Measurements from ENCODE around the gene NUP58.

Gene NUP58

DNA sequence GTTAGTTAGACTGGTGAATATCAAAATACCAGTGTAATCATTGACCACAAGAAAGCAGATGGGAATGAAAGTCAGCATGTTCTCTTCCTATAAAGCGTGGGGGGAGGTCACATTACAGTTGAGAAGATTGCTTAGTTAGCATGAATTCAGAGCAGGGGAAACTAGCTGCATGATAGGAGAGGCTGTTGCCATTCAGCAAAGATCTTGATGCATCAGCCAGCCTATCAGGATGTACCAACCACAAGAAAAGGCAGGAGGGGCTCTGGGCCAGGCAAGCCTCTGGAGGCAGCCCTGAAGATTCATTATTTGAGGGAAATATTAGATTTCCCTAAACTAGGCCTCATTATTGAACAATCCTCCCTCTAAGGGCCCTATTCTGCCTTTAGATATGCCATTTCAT, 9.1 kb upstream of the NUP58 start:
- Histone ChIP-seq H4K20me1 (ENCODE audit: insufficient read depth, low read length) (no peaks in the 10 kb centered on the region), H3K4me3 (ENCODE audit: low read depth in 1 of 2, low read length in 2 of 2) (0 out of 4 replicates have a peak overlapping the region, but pooled peaks of 1 of the 2 experiments have one; percentile 24), H3K27ac (ENCODE audit: low read length) (peak overlapping the region; percentile 84), H3K4me1 (ENCODE audit: insufficient read depth, low read length) (peaks cover 33% of the 10 kb centered on the region), H3K9ac (ENCODE audit: low read depth, low read length) (peak overlapping the region; percentile 38), H3K36me3 (ENCODE audit: insufficient read depth, low read length) (no peaks in the 10 kb centered on the region), H3K4me2 (ENCODE audit: insufficient read depth, low read length) (peak overlapping the region; percentile 54), H2AFZ (ENCODE audit: low read depth, low read length) (peak overlapping the region; percentile 73), H3K27me3 (ENCODE audit: insufficient read depth, low read length, poor library complexity) (no peaks in the 10 kb centered on the region), H3K9me3 (ENCODE audit: insufficient read depth, low read length, severe bottlenecking) (no peaks in the 10 kb centered on the region), H3K79me2 (ENCODE audit: insufficient read depth, low read length) (no peaks in the 10 kb centered on the region)
- peak; percentile 78 for DNase-seq
- TF ChIP-seq, protein P1, sequence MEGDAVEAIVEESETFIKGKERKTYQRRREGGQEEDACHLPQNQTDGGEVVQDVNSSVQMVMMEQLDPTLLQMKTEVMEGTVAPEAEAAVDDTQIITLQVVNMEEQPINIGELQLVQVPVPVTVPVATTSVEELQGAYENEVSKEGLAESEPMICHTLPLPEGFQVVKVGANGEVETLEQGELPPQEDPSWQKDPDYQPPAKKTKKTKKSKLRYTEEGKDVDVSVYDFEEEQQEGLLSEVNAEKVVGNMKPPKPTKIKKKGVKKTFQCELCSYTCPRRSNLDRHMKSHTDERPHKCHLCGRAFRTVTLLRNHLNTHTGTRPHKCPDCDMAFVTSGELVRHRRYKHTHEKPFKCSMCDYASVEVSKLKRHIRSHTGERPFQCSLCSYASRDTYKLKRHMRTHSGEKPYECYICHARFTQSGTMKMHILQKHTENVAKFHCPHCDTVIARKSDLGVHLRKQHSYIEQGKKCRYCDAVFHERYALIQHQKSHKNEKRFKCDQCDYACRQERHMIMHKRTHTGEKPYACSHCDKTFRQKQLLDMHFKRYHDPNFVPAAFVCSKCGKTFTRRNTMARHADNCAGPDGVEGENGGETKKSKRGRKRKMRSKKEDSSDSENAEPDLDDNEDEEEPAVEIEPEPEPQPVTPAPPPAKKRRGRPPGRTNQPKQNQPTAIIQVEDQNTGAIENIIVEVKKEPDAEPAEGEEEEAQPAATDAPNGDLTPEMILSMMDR (IDR thresholded peaks at IDR 0.05; ENCODE audit: borderline replicate concordance, extremely low read depth, low read length, poor library complexity, severe bottlenecking), result no peak
- no peak for TF ChIP-seq EZH2 (IDR thresholded peaks at IDR 0.05; ENCODE audit: borderline replicate concordance, low read depth, low read length, severe bottlenecking)
- peak; percentile 96 for ATAC-seq (ENCODE audit: insufficient read depth, low read depth)

DNA sequence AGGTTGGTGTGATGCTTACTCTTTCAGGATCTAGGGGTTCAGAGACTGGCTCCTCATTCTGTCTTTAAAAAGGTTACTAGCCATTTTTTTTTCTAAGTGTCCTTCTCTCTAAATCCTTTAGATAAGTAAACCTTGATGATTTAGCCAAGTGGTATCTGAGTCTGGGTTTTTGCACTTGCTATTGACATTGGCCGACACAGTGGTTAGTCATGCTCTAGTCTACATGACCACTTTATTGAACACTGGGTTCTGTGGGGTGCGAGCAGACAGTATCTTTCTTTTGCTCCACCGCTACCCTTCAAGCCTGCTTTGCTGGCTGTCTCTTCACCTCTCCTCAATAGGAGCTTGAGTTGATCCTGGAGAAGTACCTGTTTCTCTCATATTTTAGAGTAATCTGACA, 6.2 kb upstream of the NUP58 start:
- no peak overlapping the region for H3K4me2 ChIP-seq (ENCODE audit: insufficient read depth, low read length)
- H2AFZ ChIP-seq (ENCODE audit: low read depth, low read length), result no peak overlapping the region
- no peaks in the 10 kb centered on the region for H4K20me1 ChIP-seq (ENCODE audit: insufficient read depth, low read length)
- H3K9ac ChIP-seq (ENCODE audit: low read depth, low read length), result no peak overlapping the region
- ATAC-seq (ENCODE audit: insufficient read depth, low read depth) (no peak), DNase-seq (no peak)
- H3K79me2 ChIP-seq (ENCODE audit: insufficient read depth, low read length), result no peaks in the 10 kb centered on the region
- H3K27me3 ChIP-seq (ENCODE audit: insufficient read depth, low read length, poor library complexity), result no peaks in the 10 kb centered on the region
- H3K4me3 ChIP-seq (ENCODE audit: low read depth in 1 of 2, low read length in 2 of 2), result no peak overlapping the region
- no peaks in the 10 kb centered on the region for H3K36me3 ChIP-seq (ENCODE audit: insufficient read depth, low read length)
- no peaks in the 10 kb centered on the region for H3K9me3 ChIP-seq (ENCODE audit: insufficient read depth, low read length, severe bottlenecking)
- TF ChIP-seq EZH2 (IDR thresholded peaks at IDR 0.05; ENCODE audit: borderline replicate concordance, low read depth, low read length, severe bottlenecking), result no peak
- peaks cover 19% of the 10 kb centered on the region for H3K4me1 ChIP-seq (ENCODE audit: insufficient read depth, low read length)
- H3K27ac ChIP-seq (ENCODE audit: low read length), result no peak overlapping the region

DNA sequence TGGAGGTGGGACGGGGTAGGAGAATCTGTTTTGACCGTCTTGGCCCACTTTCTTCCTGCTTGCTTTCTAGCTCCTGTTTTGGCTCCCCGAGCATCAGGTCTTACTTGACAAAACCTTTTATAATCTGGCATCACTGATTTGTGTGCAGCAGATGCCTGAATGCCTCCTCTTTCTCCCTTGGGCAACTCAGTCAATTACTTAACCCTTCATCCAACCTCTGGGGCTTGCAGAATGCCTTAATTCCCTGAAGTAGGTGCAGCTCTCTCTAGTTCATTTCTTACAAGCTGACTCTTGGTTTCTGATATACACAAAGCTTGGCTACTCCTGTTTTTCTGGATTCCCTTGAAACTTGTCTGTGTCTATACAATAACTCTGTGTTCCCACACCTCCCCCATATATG, 5.7 kb upstream of the NUP58 start:
- Histone ChIP-seq H3K79me2 (ENCODE audit: insufficient read depth, low read length) (0 out of 2 replicates have a peak, but pooled peaks cover under 1% of the 10 kb centered on the region), H3K4me1 (ENCODE audit: insufficient read depth, low read length) (peaks cover 24% of the 10 kb centered on the region), H3K4me2 (ENCODE audit: insufficient read depth, low read length) (no peak overlapping the region), H3K9ac (ENCODE audit: low read depth, low read length) (no peak overlapping the region), H2AFZ (ENCODE audit: low read depth, low read length) (no peak overlapping the region), H4K20me1 (ENCODE audit: insufficient read depth, low read length) (no peaks in the 10 kb centered on the region), H3K4me3 (ENCODE audit: low read depth in 1 of 2, low read length in 2 of 2) (no peak overlapping the region), H3K27ac (ENCODE audit: low read length) (no peak overlapping the region), H3K9me3 (ENCODE audit: insufficient read depth, low read length, severe bottlenecking) (no peaks in the 10 kb centered on the region), H3K36me3 (ENCODE audit: insufficient read depth, low read length) (no peaks in the 10 kb centered on the region), H3K27me3 (ENCODE audit: insufficient read depth, low read length, poor library complexity) (no peaks in the 10 kb centered on the region)
- TF ChIP-seq EZH2 (IDR thresholded peaks at IDR 0.05; ENCODE audit: borderline replicate concordance, low read depth, low read length, severe bottlenecking), result no peak
- TF ChIP-seq, protein P1 (IDR thresholded peaks at IDR 0.05; ENCODE audit: borderline replicate concordance, extremely low read depth, low read length, poor library complexity, severe bottlenecking), result no peak
- no peak for DNase-seq
- ATAC-seq (ENCODE audit: insufficient read depth, low read depth), result no peak

DNA sequence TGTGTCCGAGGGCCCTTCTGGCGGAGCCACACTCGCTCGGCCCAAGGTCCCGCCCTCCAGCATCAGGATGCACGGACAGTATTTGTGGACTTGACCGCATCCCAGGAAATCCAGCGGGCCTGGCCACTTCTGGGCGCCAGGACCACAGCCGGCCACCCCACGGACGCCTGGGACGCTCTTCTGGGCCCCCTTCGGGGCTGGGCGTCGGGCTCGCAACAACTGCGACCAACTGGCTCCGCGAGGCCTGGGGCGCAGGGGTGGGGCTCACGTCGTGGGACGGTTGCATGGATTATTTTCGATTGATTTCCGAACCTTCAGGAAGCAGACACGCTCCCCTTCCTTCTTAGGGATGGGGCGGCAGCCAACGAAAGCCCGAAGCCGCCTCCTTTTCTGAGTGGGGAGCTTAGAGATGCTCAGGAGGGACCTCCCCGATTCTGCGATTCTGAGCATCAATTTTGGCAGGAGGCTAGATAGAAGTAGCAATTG, 521 bp upstream of the NUP58 start:
- H3K4me2 ChIP-seq (ENCODE audit: insufficient read depth, low read length), result peak overlapping the region; percentile 89
- peaks cover 37% of the 10 kb centered on the region; the same call in 1 of the 2 replicates for H4K20me1 ChIP-seq (ENCODE audit: insufficient read depth, low read length)
- TF ChIP-seq EZH2 (IDR thresholded peaks at IDR 0.05; ENCODE audit: borderline replicate concordance, low read depth, low read length, severe bottlenecking), result no peak
- peaks cover 50% of the 10 kb centered on the region for H3K79me2 ChIP-seq (ENCODE audit: insufficient read depth, low read length)
- no peaks in the 10 kb centered on the region for H3K27me3 ChIP-seq (ENCODE audit: insufficient read depth, low read length, poor library complexity)
- H3K36me3 ChIP-seq (ENCODE audit: insufficient read depth, low read length), result peaks cover 31% of the 10 kb centered on the region
- peak overlapping the region; percentile 78 for H2AFZ ChIP-seq (ENCODE audit: low read depth, low read length)
- H3K9ac ChIP-seq (ENCODE audit: low read depth, low read length), result peak overlapping the region; percentile 66
- peak; percentile 22 for ATAC-seq (ENCODE audit: insufficient read depth, low read depth)
- H3K4me3 ChIP-seq (ENCODE audit: low read depth in 1 of 2, low read length in 2 of 2), result peak overlapping the region; percentile 62 to 86; a peak in 3 of 4 replicates
- H3K9me3 ChIP-seq (ENCODE audit: insufficient read depth, low read length, severe bottlenecking), result no peaks in the 10 kb centered on the region
- peaks cover 41% of the 10 kb centered on the region for H3K4me1 ChIP-seq (ENCODE audit: insufficient read depth, low read length)
- no peak for DNase-seq
- peak overlapping the region; percentile 78 for H3K27ac ChIP-seq (ENCODE audit: low read length)
